Hepatic stellate cell (primary cell): Measurements from ENCODE around the gene PTPN14.

Experiments used
- DNase-seq: peaks from one replicate; pipeline ENCODE4 v3.0.0; 2011; ENCODE audit warnings: low spot score

Gene PTPN14

GRCh38 chr1:214568328-214568727 lies 16.9 kb upstream of the PTPN14 start:
- DNase-seq: no peak

GRCh38 chr1:214567481-214567980 lies 16.1 kb upstream of the PTPN14 start:
- DNase-seq: no peak

GRCh38 chr1:214566158-214567104 lies 15.0 kb upstream of the PTPN14 start:
- peak; percentile 32 for DNase-seq

- no peak for DNase-seq
Measured at GRCh38 chr1:214565310-214565709, 13.9 kb upstream of the PTPN14 start.

GRCh38 chr1:214563881-214564280 lies 12.5 kb upstream of the PTPN14 start:
- no peak for DNase-seq

GRCh38 chr1:214557952-214558735 lies 6.7 kb upstream of the PTPN14 start:
- DNase-seq: peak; percentile 63

- DNase-seq: no peak
Measured at GRCh38 chr1:214553142-214553710, 1.8 kb upstream of the PTPN14 start.

GRCh38 chr1:214552174-214552608 lies 789 bp upstream of the PTPN14 start:
- peak; percentile 79 for DNase-seq

GRCh38 chr1:214550857-214551435 lies 456 bp downstream of the PTPN14 start:
- DNase-seq: peak; percentile 27

- DNase-seq: peak; percentile 35
Measured at GRCh38 chr1:214550013-214550856, 1.2 kb downstream of the PTPN14 start.

- no peak for DNase-seq
Measured at GRCh38 chr1:214549604-214550003, 1.8 kb downstream of the PTPN14 start.

- peak; percentile 47 for DNase-seq
Measured at GRCh38 chr1:214548988-214549387, 2.4 kb downstream of the PTPN14 start.

- no peak for DNase-seq
Measured at GRCh38 chr1:214548271-214548670, 3.1 kb downstream of the PTPN14 start.

GRCh38 chr1:214547747-214548146 lies 3.7 kb downstream of the PTPN14 start:
- DNase-seq: no peak

GRCh38 chr1:214546886-214547641 lies 4.3 kb downstream of the PTPN14 start:
- DNase-seq: no peak

- DNase-seq: no peak
Measured at GRCh38 chr1:214546084-214546483, 5.3 kb downstream of the PTPN14 start.

GRCh38 chr1:214545293-214545692 lies 6.1 kb downstream of the PTPN14 start:
- DNase-seq: no peak

- no peak for DNase-seq
Measured at GRCh38 chr1:214544791-214545190, 6.6 kb downstream of the PTPN14 start.

GRCh38 chr1:214542275-214543199 lies 8.9 kb downstream of the PTPN14 start:
- no peak for DNase-seq
